NB4 (cell line): ENCODE measurements around the gene DNMT1.

ENCODE experiments used
- POLR2A ChIP-seq: IDR thresholded peaks from 2 replicates; pipeline ENCODE4 v1.6.1; 2011; ENCODE audit warnings: mild to moderate bottlenecking; ENCODE audit not compliant: insufficient read length; ENCODE audit errors: extremely low read depth
- TF ChIP-seq, protein P1 (sequence below): IDR thresholded peaks from one replicate; pipeline ENCODE4 v1.5.1; 2012; ENCODE audit warnings: low read depth, low read length

DNA sequence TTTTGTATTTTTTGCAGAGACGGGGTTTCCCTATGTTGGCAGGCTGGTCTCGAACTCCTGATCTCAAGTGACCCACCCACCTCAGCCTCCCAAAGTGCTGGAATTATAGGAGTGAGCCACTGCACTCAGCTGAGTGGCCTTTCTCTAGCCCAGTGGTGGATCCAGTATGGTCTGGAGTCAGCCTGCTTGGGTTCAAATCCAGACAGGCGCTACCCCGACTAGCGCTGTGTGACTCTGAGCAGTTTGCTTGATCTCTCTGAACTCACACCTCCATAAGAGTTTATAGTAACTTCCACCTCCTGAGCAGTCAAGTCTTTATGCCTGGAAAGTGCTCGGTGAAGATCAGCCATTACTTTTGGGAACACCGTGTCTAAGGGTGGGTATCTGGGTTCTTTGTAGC lies 25.9 kb upstream of the DNMT1 start:
- no peak for TF ChIP-seq POLR2A
- TF ChIP-seq, protein P1, sequence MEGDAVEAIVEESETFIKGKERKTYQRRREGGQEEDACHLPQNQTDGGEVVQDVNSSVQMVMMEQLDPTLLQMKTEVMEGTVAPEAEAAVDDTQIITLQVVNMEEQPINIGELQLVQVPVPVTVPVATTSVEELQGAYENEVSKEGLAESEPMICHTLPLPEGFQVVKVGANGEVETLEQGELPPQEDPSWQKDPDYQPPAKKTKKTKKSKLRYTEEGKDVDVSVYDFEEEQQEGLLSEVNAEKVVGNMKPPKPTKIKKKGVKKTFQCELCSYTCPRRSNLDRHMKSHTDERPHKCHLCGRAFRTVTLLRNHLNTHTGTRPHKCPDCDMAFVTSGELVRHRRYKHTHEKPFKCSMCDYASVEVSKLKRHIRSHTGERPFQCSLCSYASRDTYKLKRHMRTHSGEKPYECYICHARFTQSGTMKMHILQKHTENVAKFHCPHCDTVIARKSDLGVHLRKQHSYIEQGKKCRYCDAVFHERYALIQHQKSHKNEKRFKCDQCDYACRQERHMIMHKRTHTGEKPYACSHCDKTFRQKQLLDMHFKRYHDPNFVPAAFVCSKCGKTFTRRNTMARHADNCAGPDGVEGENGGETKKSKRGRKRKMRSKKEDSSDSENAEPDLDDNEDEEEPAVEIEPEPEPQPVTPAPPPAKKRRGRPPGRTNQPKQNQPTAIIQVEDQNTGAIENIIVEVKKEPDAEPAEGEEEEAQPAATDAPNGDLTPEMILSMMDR, result no peak
